ENCODE measurements around the gene SRRM2. TPM values are rescaled to one million over a fixed set of nuclear protein-coding genes. Genes with fewer than 3 reads are reported as not detected.
A peak's percentile ranks its signal among the peaks of the same experiment; 100 is the strongest.

SRRM2 gene
- total RNA-seq, 1 experiment from 2014 or later: 746 TPM

DNA sequence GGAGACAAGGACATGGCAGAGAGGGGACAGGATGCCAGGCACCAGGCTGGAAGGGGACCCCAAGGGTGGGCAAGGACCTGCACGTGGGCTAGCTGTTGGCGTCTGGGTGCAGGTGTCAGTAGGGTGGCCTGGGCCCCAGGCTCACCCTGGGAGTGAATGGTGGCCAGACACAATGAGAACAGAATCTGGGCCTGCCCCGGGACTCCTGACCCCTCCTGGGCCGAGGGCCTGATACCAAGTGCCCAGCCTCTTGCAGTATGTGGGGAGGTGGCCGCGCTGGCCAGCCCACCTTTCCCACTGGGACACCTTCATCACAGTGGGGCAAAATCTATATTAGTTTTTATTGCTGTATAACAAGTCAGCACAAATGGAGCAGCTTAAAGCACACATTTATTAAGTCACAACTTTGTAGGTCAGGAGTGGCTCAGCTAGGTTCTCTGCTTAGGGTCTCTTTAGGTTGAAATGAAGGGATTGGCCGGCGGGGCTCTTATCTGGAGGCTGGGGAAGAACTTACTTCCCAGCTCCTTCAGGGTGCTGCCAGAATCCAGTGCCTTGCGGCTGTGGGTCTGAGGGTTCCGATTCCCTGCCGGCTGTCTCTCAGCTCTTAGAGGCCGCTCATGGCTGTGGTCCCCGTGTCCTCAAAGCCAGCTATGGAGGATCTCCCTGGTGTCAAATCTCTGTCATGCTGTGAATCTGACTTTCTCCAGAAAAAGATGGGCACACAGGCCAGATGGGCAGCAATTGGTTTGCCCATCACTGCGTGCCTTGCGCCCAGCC is 31.3 kb downstream of the SRRM2 start:
- intact Hi-C loops (cut with micrococcal nuclease; ENCODE audit: unreplicated experiment): no loop called here
- Histone ChIP-seq H3K4me3 (no peak overlapping the region), H3K9me2 (ENCODE audit: insufficient read depth) (no peaks in the 10 kb centered on the region), H2AFZ (no peak overlapping the region), H3K4me1 (replicated peaks; ENCODE audit: insufficient read depth) (peaks cover 2% of the 10 kb centered on the region), H3F3A (ENCODE audit: insufficient read depth, low read depth) (peaks cover 16% of the 10 kb centered on the region; the same call in 1 of the 2 replicates), H4K20me1 (ENCODE audit: insufficient read depth) (no peaks in the 10 kb centered on the region), H3K4me2 (no peak overlapping the region), H3K79me2 (ENCODE audit: low read depth) (peaks cover 10% of the 10 kb centered on the region; the same call in 1 of the 2 replicates), H3K9me3 (ENCODE audit: insufficient read depth, low read depth) (no peaks in the 10 kb centered on the region), H3K36me3 (ENCODE audit: low read depth) (no peaks in the 10 kb centered on the region), H3K27ac (no peak overlapping the region), H3K27me3 (ENCODE audit: insufficient read depth, low read depth) (peaks cover 3% of the 10 kb centered on the region; the same call in 1 of the 2 replicates)
- DNase-seq: no peak
- TF ChIP-seq, protein P1, sequence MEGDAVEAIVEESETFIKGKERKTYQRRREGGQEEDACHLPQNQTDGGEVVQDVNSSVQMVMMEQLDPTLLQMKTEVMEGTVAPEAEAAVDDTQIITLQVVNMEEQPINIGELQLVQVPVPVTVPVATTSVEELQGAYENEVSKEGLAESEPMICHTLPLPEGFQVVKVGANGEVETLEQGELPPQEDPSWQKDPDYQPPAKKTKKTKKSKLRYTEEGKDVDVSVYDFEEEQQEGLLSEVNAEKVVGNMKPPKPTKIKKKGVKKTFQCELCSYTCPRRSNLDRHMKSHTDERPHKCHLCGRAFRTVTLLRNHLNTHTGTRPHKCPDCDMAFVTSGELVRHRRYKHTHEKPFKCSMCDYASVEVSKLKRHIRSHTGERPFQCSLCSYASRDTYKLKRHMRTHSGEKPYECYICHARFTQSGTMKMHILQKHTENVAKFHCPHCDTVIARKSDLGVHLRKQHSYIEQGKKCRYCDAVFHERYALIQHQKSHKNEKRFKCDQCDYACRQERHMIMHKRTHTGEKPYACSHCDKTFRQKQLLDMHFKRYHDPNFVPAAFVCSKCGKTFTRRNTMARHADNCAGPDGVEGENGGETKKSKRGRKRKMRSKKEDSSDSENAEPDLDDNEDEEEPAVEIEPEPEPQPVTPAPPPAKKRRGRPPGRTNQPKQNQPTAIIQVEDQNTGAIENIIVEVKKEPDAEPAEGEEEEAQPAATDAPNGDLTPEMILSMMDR (conservative IDR thresholded peaks at IDR 0.05): no peak
- no peak for TF ChIP-seq EZH2 (IDR thresholded peaks at IDR 0.05; ENCODE audit: low read depth)
- POLR2A ChIA-PET (ENCODE audit: unreplicated experiment): interaction anchor here (0.6 kb wide), 1 partner anchor 354 kb away, joined by 3 read pairs; no protein-coding TSS in a partner anchor
- CTCF ChIA-PET: interaction anchor here (0.6 kb wide), 2 partner anchors 42 to 46 kb away, joined by 3 to 7 read pairs; partner anchors contain the start of gene ZG16B
- BruUV-seq (replicated peaks): no TSS peak

GRCh38 chr16:2784358-2785100 is 32.1 kb downstream of the SRRM2 start:
- Histone ChIP-seq H3K4me1 (replicated peaks; ENCODE audit: insufficient read depth) (no peaks in the 10 kb centered on the region), H3K36me3 (ENCODE audit: low read depth) (no peaks in the 10 kb centered on the region), H3K27me3 (ENCODE audit: insufficient read depth, low read depth) (peaks cover 3% of the 10 kb centered on the region; the same call in 1 of the 2 replicates), H4K20me1 (ENCODE audit: insufficient read depth) (no peaks in the 10 kb centered on the region), H2AFZ (no peak overlapping the region), H3K9me2 (ENCODE audit: insufficient read depth) (no peaks in the 10 kb centered on the region), H3K27ac (no peak overlapping the region), H3K9me3 (ENCODE audit: insufficient read depth, low read depth) (no peaks in the 10 kb centered on the region), H3K4me3 (no peak overlapping the region), H3K4me2 (no peak overlapping the region), H3K79me2 (ENCODE audit: low read depth) (0 out of 2 replicates have a peak, but pooled peaks cover 5% of the 10 kb centered on the region), H3F3A (ENCODE audit: insufficient read depth, low read depth) (peaks cover 16% of the 10 kb centered on the region; the same call in 1 of the 2 replicates)
- POLR2A ChIA-PET (ENCODE audit: unreplicated experiment): interaction anchor here (0.7 kb wide), 2 partner anchors 142 to 1705 kb away, joined by 3 to 6 read pairs; no protein-coding TSS in a partner anchor
- CTCF ChIA-PET: no interaction called here
- no TSS peak for BruUV-seq (replicated peaks)
- intact Hi-C loops (cut with micrococcal nuclease; ENCODE audit: unreplicated experiment): no loop called here
- no peak for TF ChIP-seq EZH2 (IDR thresholded peaks at IDR 0.05; ENCODE audit: low read depth)
- DNase-seq: no peak

DNA sequence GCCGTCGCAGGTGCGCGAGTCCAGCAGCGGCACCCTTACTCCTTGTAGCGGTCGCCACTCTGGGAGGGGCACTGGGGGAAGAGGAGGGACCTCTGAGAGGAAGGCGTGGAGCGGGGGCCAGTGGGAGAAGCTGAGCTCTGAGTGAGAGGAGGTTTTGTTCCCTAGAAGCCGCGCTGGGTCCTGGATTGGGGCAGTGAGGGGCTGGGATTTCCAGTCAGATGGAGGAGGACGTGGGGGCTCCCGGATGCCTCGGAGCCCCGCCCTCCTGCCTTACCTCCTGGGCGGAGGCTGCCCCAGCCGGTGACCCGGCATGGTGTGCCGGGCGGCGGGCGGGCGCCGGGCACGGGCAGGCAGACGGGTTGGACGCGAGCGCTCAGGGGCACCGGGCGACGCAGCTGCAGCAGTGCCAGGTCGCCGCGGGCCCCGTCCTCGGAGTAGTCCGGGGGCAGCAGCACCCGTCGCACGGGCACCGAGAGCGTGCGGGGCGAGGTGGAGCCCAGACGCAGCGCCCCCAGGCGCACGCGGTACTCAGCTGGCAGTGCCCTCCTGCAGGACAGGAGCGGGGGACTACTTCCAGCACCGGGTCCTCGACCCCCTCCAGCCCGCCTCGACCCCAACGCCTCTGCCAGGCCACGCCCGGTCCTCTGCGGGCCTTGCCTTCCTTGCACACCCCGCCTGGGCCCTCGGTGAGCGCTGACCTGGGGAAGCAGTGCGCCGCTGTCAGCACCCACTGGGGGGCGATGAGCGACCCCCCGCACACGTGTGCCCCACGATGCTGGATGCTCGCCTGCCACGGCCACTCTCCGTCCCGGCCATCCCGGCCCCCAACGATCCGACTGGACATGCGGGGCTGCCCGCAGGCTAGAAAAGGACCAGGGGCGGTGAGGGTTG is 32.9 kb downstream of the SRRM2 start:
- no peak overlapping the region for H3K27ac ChIP-seq
- intact Hi-C loops (cut with micrococcal nuclease; ENCODE audit: unreplicated experiment): no loop called here

More for the DNA sequence above, 32.9 kb downstream of the SRRM2 start:
- peaks cover 13% of the 10 kb centered on the region; the same call in 1 of the 2 replicates for H3F3A ChIP-seq (ENCODE audit: insufficient read depth, low read depth)
- POLR2A ChIA-PET (ENCODE audit: unreplicated experiment): interaction anchor here (0.6 to 0.7 kb wide), 4 partner anchors 9 to 1704 kb away, joined by 3 to 6 read pairs (median 3); no protein-coding TSS in a partner anchor
- no peaks in the 10 kb centered on the region for H3K4me1 ChIP-seq (replicated peaks; ENCODE audit: insufficient read depth)
- no peaks in the 10 kb centered on the region for H3K9me2 ChIP-seq (ENCODE audit: insufficient read depth)
- H3K36me3 ChIP-seq (ENCODE audit: low read depth): no peaks in the 10 kb centered on the region
- no peaks in the 10 kb centered on the region for H3K9me3 ChIP-seq (ENCODE audit: insufficient read depth, low read depth)
- CTCF ChIA-PET: no interaction called here
- no peaks in the 10 kb centered on the region for H3K79me2 ChIP-seq (ENCODE audit: low read depth)
- no peak overlapping the region for H3K4me3 ChIP-seq
- no peaks in the 10 kb centered on the region for H4K20me1 ChIP-seq (ENCODE audit: insufficient read depth)
- BruUV-seq (replicated peaks): no TSS peak
- peak overlapping the region; percentile 26; the same call in 1 of the 2 replicates for H3K4me2 ChIP-seq
- H3K27me3 ChIP-seq (ENCODE audit: insufficient read depth, low read depth): peaks cover 3% of the 10 kb centered on the region; the same call in 1 of the 2 replicates
- peak in 1 of 2 experiments; percentile 48 for DNase-seq
- TF ChIP-seq EZH2 (IDR thresholded peaks at IDR 0.05; ENCODE audit: low read depth): no peak
- TF ChIP-seq, protein P1 (conservative IDR thresholded peaks at IDR 0.05): no peak
- H2AFZ ChIP-seq: no peak overlapping the region

Measured in PC-9 (cell line).